Upper lobe of right lung (tissue), 1 donor: ENCODE data around the gene EGF. TPM values are rescaled to one million over a fixed set of nuclear protein-coding genes. Genes with fewer than 3 reads are reported as not detected.
"Not testable (repeated sequence)": the region's sequence is repeated elsewhere in the genome, so short reads cannot be mapped to it uniquely, and the experiment has no call there.

Experiments used
- ATAC-seq: fragments of 200-7000 bp; cut with Tn5 transposase; one replicate; pipeline ENCODE4 v1.9.1; 2020; ENCODE audit warnings: mild to moderate bottlenecking, moderate library complexity
- DNase-seq: peaks from one replicate; pipeline ENCODE4 v3.0.0-alpha.2; 2020
- H3K27ac ChIP-seq: fragments of 200-600 bp; one replicate; pipeline ENCODE4 v1.8.0; 2022
- H3K27me3 ChIP-seq: fragments of 200-600 bp; one replicate; pipeline ENCODE4 v1.8.0; 2022; ENCODE audit warnings: mild to moderate bottlenecking
- H3K36me3 ChIP-seq: fragments of 200-600 bp; one replicate; pipeline ENCODE4 v1.8.0; 2022
- H3K4me1 ChIP-seq: fragments of 200-600 bp; one replicate; pipeline ENCODE4 v1.8.0; 2022
- H3K4me3 ChIP-seq: fragments of 200-600 bp; one replicate; pipeline ENCODE4 v1.8.0; 2022; ENCODE audit warnings: mild to moderate bottlenecking
- H3K9me3 ChIP-seq: fragments of 200-600 bp; one replicate; pipeline ENCODE4 v1.8.0; 2022
- intact Hi-C: fragments of 100-400 bp; cut with DNase I; formaldehyde crosslinking; loops from one replicate; pipeline ENCODE4 v1.11.0; 2022
- total RNA-seq: library from RNA; stranded (reverse); fragmentation: NEBNext Ultra II Directional; extraction: Animal tissue kit (Norgen Biotek cat#: 25700); gene quantifications from one replicate; pipeline ENCODE4 v1.2.1, GENCODE V29; 2021
- TF ChIP-seq, protein P1 (sequence below): fragments of 200-600 bp; IDR thresholded peaks from one replicate; pipeline ENCODE4 v1.8.0; 2022; ENCODE audit warnings: antibody characterized with exemption
- donor health status: DM: no; HTN: yes; CAD: no; lungs with severe emphysema.

The EGF gene
- total RNA-seq, 1 donor from 2014 or later, result 2.4 TPM

DNA sequence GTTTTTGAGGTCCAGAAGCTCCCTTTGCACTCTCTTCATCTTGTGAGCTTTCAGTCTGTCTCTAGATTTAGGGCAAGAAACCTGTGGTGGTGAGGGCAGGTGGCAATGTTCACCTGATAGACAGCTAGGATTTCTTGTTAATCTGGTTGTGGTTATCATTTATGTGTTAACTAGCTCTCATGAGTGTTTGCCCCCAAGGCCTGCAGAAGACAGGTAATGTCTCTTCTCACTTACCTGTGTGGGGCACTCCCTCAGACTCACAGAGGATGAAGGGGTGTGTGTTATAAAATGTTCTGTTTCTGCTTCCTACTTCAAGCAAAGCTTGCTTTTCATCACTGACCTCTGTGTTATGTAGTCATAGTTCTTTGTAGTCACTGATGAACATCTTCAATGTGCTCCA, 17.8 kb downstream of the EGF start:
- H3K36me3 ChIP-seq, result no peaks in the 10 kb centered on the region
- ATAC-seq (no peak), DNase-seq (no peak)
- no peak overlapping the region for H3K27ac ChIP-seq
- no peaks in the 10 kb centered on the region for H3K4me1 ChIP-seq
- no peak overlapping the region for H3K4me3 ChIP-seq
- H3K9me3 ChIP-seq, result no peaks in the 10 kb centered on the region
- intact Hi-C loops, result no loop called here
- TF ChIP-seq, protein P1, sequence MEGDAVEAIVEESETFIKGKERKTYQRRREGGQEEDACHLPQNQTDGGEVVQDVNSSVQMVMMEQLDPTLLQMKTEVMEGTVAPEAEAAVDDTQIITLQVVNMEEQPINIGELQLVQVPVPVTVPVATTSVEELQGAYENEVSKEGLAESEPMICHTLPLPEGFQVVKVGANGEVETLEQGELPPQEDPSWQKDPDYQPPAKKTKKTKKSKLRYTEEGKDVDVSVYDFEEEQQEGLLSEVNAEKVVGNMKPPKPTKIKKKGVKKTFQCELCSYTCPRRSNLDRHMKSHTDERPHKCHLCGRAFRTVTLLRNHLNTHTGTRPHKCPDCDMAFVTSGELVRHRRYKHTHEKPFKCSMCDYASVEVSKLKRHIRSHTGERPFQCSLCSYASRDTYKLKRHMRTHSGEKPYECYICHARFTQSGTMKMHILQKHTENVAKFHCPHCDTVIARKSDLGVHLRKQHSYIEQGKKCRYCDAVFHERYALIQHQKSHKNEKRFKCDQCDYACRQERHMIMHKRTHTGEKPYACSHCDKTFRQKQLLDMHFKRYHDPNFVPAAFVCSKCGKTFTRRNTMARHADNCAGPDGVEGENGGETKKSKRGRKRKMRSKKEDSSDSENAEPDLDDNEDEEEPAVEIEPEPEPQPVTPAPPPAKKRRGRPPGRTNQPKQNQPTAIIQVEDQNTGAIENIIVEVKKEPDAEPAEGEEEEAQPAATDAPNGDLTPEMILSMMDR, result no peak
- H3K27me3 ChIP-seq, result no peaks in the 10 kb centered on the region

- Histone ChIP-seq H3K4me1 (no peaks in the 10 kb centered on the region), H3K36me3 (no peaks in the 10 kb centered on the region), H3K4me3 (no peak overlapping the region), H3K27ac (no peak overlapping the region), H3K27me3 (no peaks in the 10 kb centered on the region), H3K9me3 (no peaks in the 10 kb centered on the region)
- ATAC-seq (no peak), DNase-seq (no peak)
- TF ChIP-seq, protein P1, result no peak
- intact Hi-C loops, result no loop called here
Measured at GRCh38 chr4:109930872-109931271, 18.2 kb downstream of the EGF start.

- TF ChIP-seq, protein P1, result no peak
- no peaks in the 10 kb centered on the region for H3K36me3 ChIP-seq
- intact Hi-C loops, result no loop called here
Measured at GRCh38 chr4:109931318-109931717, 18.6 kb downstream of the EGF start.

DNA sequence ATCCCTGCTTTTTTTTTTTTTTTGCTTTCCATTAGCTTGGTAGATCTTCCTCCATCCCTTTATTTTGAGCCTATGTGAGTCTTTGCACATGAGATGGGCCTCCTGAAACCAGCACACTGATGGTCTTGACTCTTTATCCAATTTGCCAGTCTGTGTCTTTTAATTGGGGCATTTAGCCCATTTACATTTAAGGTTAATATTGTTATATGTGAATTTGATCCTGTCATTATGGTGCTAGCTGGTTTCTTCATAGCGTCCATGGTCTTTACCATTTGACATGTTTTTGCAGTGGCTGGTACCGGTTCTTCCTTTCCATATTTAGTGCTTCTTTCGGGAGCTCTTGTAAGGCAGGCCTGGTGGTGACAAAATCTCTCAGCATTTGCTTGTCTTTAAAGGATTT, 24.7 kb downstream of the EGF start:
- ATAC-seq, H3K4me1 ChIP-seq, H3K27ac ChIP-seq, H3K9me3 ChIP-seq, DNase-seq, H3K4me3 ChIP-seq, intact Hi-C loops, H3K36me3 ChIP-seq, H3K27me3 ChIP-seq: not testable (repeated sequence)

More at GRCh38 chr4:109931318-109931717, 18.6 kb downstream of the EGF start:
- DNase-seq (no peak), ATAC-seq (no peak)
- Histone ChIP-seq H3K4me3 (no peak overlapping the region), H3K27me3 (no peaks in the 10 kb centered on the region), H3K27ac (no peak overlapping the region), H3K9me3 (no peaks in the 10 kb centered on the region), H3K4me1 (no peaks in the 10 kb centered on the region)

DNA sequence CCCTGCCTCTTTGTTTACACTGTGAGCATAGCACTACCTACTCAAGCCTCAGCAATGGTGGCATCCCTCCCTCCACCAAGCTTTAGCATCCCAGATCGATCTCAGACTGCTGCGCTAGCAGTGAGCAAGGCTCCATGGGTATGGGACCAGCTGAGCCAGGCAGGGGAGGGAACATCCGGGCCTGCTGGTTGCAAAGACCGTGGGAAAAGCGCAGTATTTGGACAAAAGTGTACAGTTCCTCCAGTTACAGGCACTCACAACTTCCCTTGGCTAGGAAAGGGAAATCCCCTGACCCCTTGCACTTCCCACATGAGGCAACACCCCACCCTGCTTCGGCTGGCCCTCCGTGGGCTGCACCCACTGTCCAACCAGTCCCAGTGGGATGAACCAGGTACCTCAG, 26.5 kb downstream of the EGF start:
- Histone ChIP-seq H3K36me3 (no peaks in the 10 kb centered on the region), H3K4me3 (no peak overlapping the region), H3K4me1 (no peaks in the 10 kb centered on the region), H3K27me3 (no peaks in the 10 kb centered on the region), H3K27ac (no peak overlapping the region), H3K9me3 (no peaks in the 10 kb centered on the region)
- intact Hi-C loops, result no loop called here
- TF ChIP-seq, protein P1, result no peak
- no peak for ATAC-seq
- DNase-seq, result no peak

DNA sequence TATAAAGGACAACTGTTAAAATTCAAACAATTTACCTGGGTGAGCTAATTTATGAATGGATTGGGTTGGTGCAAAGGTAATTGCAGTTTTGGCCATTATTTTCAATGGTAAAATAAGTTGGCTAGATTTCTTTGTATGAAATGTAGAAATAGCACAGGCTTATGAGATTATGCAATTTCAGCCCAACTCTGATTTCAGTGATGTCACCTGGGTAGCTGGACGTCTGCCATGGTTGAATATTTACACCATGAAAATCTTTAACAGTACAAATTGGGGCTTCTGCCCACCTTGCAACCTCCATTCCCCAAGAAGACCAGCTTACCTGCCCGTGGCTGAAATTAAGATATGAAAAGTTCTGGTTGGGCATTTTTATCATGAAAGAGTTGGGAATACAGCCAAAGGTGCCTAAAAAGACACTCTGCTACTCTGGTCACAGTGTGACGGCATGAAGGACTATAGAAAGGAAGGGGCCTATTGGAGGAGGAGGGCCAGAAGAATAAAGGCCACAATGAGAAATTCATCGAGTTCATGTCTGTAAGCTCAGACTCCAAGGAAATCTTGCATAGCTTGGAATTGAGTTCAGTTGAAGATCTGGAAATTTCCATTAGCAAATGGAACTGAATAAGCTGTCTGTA, 29.7 kb downstream of the EGF start:
- ATAC-seq (no peak), DNase-seq (no peak)
- intact Hi-C loops, result no loop called here
- TF ChIP-seq, protein P1, result no peak
- Histone ChIP-seq H3K9me3 (no peaks in the 10 kb centered on the region), H3K4me3 (no peak overlapping the region), H3K36me3 (no peaks in the 10 kb centered on the region), H3K27me3 (no peaks in the 10 kb centered on the region), H3K4me1 (no peaks in the 10 kb centered on the region), H3K27ac (no peak overlapping the region)
